ENCODE data around the gene KRT33A. TPM values are rescaled to one million over a fixed set of nuclear protein-coding genes. Genes with fewer than 3 reads are reported as not detected.

KRT33A gene
- total and polyA plus RNA-seq, 2 experiments from 2014 or later, result not detected

DNA sequence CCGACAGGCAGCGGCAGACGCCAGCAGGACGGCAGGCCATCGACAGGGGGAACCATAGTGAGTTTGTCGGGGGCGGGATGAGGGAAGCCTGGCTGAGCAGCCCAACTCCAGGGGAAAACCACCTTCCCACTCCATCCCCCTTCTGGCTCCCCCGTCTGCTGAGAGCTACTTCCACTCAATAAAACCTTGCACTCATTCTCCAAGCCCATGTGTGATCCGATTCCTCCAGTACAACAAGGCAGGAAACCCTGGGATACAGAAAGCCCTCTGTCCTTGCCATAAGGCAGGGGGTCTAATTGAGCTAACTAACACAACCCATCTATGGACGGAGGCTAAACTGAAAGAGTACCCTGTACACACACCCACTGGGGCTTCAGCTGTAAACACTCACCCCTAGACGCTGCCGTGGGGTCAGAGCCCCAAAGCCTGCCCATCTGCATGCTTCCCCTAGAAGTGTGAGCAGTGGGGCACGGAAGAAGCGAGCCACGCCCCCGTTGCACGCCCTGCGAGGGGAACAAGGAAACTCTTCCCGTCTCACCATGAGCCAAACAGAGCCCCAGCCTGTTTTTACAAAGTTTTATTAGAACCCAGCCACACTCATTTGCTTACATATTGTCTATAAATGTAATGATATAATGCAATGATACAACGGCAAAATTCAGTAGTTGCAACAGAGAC is 52.0 kb downstream of the KRT33A start:
- no peaks in the 10 kb centered on the region for H3K27me3 ChIP-seq (ENCODE audit: insufficient read depth)
- H3K4me2 ChIP-seq, result no peak overlapping the region
- H3K27ac ChIP-seq (ENCODE audit: low read depth), result no peak overlapping the region
- no peaks in the 10 kb centered on the region for H3K4me1 ChIP-seq (ENCODE audit: insufficient read depth)
- peaks cover 2% of the 10 kb centered on the region; the same call in 1 of the 3 replicates for H3K4me1 Mint-ChIP-seq
- H3F3A ChIP-seq (replicated peaks; ENCODE audit: low read depth), result no peaks in the 10 kb centered on the region
- H3K4me3 Mint-ChIP-seq, result no peak overlapping the region
- H4K20me1 ChIP-seq (replicated peaks; ENCODE audit: insufficient read depth), result no peaks in the 10 kb centered on the region
- ATAC-seq (peak; percentile 44), DNase-seq (ENCODE audit: low spot score) (peak; percentile 15)
- H3K36me3 Mint-ChIP-seq (ENCODE audit: low read depth), result no peaks in the 10 kb centered on the region
- H3K27ac Mint-ChIP-seq, result no peak overlapping the region
- H3K36me3 ChIP-seq (ENCODE audit: insufficient read depth), result no peaks in the 10 kb centered on the region; the same call in 1 of the 2 replicates
- H3K27me3 Mint-ChIP-seq (ENCODE audit: insufficient read depth, low read depth, poor library complexity), result peaks cover 2% of the 10 kb centered on the region
- 0 out of 2 replicates have a peak, but pooled peaks cover 3% of the 10 kb centered on the region for H3K9me2 ChIP-seq (ENCODE audit: insufficient read depth)
- H3K79me2 ChIP-seq (replicated peaks; ENCODE audit: insufficient read depth), result no peaks in the 10 kb centered on the region
- H3K4me3 ChIP-seq, result no peak overlapping the region
- H3K9me3 Mint-ChIP-seq, result no peaks in the 10 kb centered on the region; the same call in 2 of the 3 replicates
- TF ChIP-seq EZH2phosphoT487 (IDR thresholded peaks at IDR 0.05; ENCODE audit: unreplicated experiment), result no peak
- TF ChIP-seq ZNF114 (CRISPR knock-in tag; IDR thresholded peaks at IDR 0.05), result no peak
- no peak for TF ChIP-seq NANOG (IDR thresholded peaks at IDR 0.05; ENCODE audit: borderline replicate concordance)
- TF ChIP-seq, protein P1, sequence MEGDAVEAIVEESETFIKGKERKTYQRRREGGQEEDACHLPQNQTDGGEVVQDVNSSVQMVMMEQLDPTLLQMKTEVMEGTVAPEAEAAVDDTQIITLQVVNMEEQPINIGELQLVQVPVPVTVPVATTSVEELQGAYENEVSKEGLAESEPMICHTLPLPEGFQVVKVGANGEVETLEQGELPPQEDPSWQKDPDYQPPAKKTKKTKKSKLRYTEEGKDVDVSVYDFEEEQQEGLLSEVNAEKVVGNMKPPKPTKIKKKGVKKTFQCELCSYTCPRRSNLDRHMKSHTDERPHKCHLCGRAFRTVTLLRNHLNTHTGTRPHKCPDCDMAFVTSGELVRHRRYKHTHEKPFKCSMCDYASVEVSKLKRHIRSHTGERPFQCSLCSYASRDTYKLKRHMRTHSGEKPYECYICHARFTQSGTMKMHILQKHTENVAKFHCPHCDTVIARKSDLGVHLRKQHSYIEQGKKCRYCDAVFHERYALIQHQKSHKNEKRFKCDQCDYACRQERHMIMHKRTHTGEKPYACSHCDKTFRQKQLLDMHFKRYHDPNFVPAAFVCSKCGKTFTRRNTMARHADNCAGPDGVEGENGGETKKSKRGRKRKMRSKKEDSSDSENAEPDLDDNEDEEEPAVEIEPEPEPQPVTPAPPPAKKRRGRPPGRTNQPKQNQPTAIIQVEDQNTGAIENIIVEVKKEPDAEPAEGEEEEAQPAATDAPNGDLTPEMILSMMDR (conservative IDR thresholded peaks at IDR 0.05; ENCODE audit: low read depth in 2 of 2), result peak in 1 of 2 experiments; percentile 26; a peak in 2 of 4 replicates
- TF ChIP-seq CREB1 (CRISPR knock-in tag; IDR thresholded peaks at IDR 0.05; ENCODE audit: low read depth), result no peak
- H2AFZ ChIP-seq, result peak overlapping the region; percentile 63; the same call in 1 of the 2 replicates

DNA sequence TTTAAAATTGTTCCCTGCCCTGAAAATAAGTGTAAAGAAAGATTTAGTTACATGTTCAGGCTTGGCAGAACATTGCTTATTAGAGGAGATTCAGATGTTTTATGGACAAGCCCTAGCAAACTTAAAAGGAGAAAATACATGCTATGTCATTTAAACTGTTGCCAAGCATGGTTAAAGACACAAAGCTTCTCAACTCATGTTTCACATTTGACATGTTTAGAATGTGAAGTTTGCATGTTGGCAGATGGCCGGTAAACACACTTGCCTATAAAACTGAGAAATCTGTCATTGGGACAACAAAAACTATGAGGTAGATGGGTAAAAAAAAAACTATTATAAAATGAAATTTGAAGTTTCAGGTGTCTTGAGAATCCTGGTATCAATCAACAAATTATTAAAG is 53.8 kb downstream of the KRT33A start:
- H3K4me1 Mint-ChIP-seq, result peaks cover 2% of the 10 kb centered on the region; the same call in 1 of the 3 replicates
- Histone ChIP-seq H4K20me1 (replicated peaks; ENCODE audit: insufficient read depth) (no peaks in the 10 kb centered on the region), H2AFZ (no peak overlapping the region), H3F3A (replicated peaks; ENCODE audit: low read depth) (no peaks in the 10 kb centered on the region), H3K9me2 (ENCODE audit: insufficient read depth) (0 out of 2 replicates have a peak, but pooled peaks cover 3% of the 10 kb centered on the region), H3K36me3 (ENCODE audit: insufficient read depth) (no peaks in the 10 kb centered on the region; the same call in 1 of the 2 replicates), H3K4me3 (no peak overlapping the region), H3K4me2 (no peak overlapping the region), H3K27ac (ENCODE audit: low read depth) (no peak overlapping the region), H3K79me2 (replicated peaks; ENCODE audit: insufficient read depth) (no peaks in the 10 kb centered on the region), H3K27me3 (ENCODE audit: insufficient read depth) (no peaks in the 10 kb centered on the region), H3K4me1 (ENCODE audit: insufficient read depth) (no peaks in the 10 kb centered on the region)
- no peak overlapping the region for H3K27ac Mint-ChIP-seq
- H3K9me3 Mint-ChIP-seq, result no peaks in the 10 kb centered on the region; the same call in 2 of the 3 replicates
- no peak for DNase-seq (ENCODE audit: low spot score)
- no peak for ATAC-seq
- H3K4me3 Mint-ChIP-seq, result no peak overlapping the region
- no peaks in the 10 kb centered on the region for H3K36me3 Mint-ChIP-seq (ENCODE audit: low read depth)
- H3K27me3 Mint-ChIP-seq (ENCODE audit: insufficient read depth, low read depth, poor library complexity), result peaks cover 2% of the 10 kb centered on the region
- TF ChIP-seq, protein P2, sequence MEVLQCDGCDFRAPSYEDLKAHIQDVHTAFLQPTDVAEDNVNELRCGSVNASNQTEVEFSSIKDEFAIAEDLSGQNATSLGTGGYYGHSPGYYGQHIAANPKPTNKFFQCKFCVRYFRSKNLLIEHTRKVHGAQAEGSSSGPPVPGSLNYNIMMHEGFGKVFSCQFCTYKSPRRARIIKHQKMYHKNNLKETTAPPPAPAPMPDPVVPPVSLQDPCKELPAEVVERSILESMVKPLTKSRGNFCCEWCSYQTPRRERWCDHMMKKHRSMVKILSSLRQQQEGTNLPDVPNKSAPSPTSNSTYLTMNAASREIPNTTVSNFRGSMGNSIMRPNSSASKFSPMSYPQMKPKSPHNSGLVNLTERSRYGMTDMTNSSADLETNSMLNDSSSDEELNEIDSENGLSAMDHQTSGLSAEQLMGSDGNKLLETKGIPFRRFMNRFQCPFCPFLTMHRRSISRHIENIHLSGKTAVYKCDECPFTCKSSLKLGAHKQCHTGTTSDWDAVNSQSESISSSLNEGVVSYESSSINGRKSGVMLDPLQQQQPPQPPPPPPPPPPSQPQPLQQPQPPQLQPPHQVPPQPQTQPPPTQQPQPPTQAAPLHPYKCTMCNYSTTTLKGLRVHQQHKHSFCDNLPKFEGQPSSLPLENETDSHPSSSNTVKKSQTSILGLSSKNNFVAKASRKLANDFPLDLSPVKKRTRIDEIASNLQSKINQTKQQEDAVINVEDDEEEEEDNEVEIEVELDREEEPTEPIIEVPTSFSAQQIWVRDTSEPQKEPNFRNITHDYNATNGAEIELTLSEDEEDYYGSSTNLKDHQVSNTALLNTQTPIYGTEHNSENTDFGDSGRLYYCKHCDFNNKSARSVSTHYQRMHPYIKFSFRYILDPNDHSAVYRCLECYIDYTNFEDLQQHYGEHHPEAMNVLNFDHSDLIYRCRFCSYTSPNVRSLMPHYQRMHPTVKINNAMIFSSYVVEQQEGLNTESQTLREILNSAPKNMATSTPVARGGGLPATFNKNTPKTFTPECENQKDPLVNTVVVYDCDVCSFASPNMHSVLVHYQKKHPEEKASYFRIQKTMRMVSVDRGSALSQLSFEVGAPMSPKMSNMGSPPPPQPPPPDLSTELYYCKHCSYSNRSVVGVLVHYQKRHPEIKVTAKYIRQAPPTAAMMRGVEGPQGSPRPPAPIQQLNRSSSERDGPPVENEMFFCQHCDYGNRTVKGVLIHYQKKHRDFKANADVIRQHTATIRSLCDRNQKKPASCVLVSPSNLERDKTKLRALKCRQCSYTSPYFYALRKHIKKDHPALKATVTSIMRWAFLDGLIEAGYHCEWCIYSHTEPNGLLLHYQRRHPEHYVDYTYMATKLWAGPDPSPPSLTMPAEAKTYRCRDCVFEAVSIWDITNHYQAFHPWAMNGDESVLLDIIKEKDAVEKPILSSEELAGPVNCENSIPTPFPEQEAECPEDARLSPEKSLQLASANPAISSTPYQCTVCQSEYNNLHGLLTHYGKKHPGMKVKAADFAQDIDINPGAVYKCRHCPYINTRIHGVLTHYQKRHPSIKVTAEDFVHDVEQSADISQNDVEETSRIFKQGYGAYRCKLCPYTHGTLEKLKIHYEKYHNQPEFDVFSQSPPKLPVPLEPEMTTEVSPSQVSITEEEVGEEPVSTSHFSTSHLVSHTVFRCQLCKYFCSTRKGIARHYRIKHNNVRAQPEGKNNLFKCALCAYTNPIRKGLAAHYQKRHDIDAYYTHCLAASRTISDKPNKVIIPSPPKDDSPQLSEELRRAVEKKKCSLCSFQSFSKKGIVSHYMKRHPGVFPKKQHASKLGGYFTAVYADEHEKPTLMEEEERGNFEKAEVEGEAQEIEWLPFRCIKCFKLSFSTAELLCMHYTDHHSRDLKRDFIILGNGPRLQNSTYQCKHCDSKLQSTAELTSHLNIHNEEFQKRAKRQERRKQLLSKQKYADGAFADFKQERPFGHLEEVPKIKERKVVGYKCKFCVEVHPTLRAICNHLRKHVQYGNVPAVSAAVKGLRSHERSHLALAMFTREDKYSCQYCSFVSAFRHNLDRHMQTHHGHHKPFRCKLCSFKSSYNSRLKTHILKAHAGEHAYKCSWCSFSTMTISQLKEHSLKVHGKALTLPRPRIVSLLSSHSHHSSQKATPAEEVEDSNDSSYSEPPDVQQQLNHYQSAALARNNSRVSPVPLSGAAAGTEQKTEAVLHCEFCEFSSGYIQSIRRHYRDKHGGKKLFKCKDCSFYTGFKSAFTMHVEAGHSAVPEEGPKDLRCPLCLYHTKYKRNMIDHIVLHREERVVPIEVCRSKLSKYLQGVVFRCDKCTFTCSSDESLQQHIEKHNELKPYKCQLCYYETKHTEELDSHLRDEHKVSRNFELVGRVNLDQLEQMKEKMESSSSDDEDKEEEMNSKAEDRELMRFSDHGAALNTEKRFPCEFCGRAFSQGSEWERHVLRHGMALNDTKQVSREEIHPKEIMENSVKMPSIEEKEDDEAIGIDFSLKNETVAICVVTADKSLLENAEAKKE (CRISPR knock-in tag; IDR thresholded peaks at IDR 0.05), result no peak
- TF ChIP-seq EZH2 (IDR thresholded peaks at IDR 0.05; ENCODE audit: low read depth, unreplicated experiment) (no peak), ZNF114 (CRISPR knock-in tag; IDR thresholded peaks at IDR 0.05) (no peak), POLR2AphosphoS5 (IDR thresholded peaks at IDR 0.05; ENCODE audit: low read depth) (no peak), NANOG (IDR thresholded peaks at IDR 0.05; ENCODE audit: borderline replicate concordance) (no peak), ZNF331 (CRISPR knock-in tag; IDR thresholded peaks at IDR 0.05; ENCODE audit: low read depth) (no peak), EZH2phosphoT487 (IDR thresholded peaks at IDR 0.05; ENCODE audit: unreplicated experiment) (no peak)

Measured in GM23338 (cell line).